Psoas muscle (tissue), 8 donors: ENCODE data around the gene HCK. TPM values are rescaled to one million over a fixed set of nuclear protein-coding genes. Genes with fewer than 3 reads are reported as not detected.

Source experiments
- ATAC-seq, 4 donors: fragments of 200-7000 bp; cut with Tn5 transposase; one replicate each; pipeline ENCODE4 v1.9.1; 2020; ENCODE audit warnings: moderate library complexity in 3 of 4, mild to moderate bottlenecking in 2 of 4
- DNase-seq, 2 donors: peaks; one replicate each; pipeline ENCODE4 v3.0.0-alpha.2; 2020
- H3K27ac ChIP-seq: fragments of 200-600 bp; one replicate; pipeline ENCODE4 v1.8.0; 2022
- H3K27me3 ChIP-seq, 3 donors: fragments of 200-600 bp in 1 of 3; one replicate each; pipeline versions ENCODE4 v1.6.1 to v1.8.0; 2013 to 2022; ENCODE audit warnings: low read length in 2 of 3, mild to moderate bottlenecking in 2 of 3, moderate library complexity in 1 of 3; ENCODE audit not compliant: insufficient read depth in 3 of 3
- H3K36me3 ChIP-seq, 2 donors: fragments of 200-600 bp in 1 of 2; one replicate each; pipeline versions ENCODE4 v1.6.1 to v1.8.0; 2013 to 2022; ENCODE audit warnings: low read depth in 1 of 2, mild to moderate bottlenecking in 1 of 2, moderate library complexity in 1 of 2; ENCODE audit not compliant: insufficient read depth in 1 of 2
- H3K4me1 ChIP-seq: fragments of 200-600 bp; one replicate; pipeline ENCODE4 v1.8.0; 2022
- H3K4me3 ChIP-seq: fragments of 200-600 bp; one replicate; pipeline ENCODE4 v1.8.0; 2022; ENCODE audit warnings: mild to moderate bottlenecking
- H3K9me3 ChIP-seq: fragments of 200-600 bp; one replicate; pipeline ENCODE4 v1.8.0; 2022
- CTCF ChIP-seq: fragments of 200-600 bp; IDR thresholded peaks from one replicate; pipeline ENCODE4 v1.8.0; 2022; ENCODE audit warnings: antibody characterized with exemption
- WGBS, 3 donors: extraction: QIAGEN DNeasy Blood & Tissue Kit; methylation state at CpG; one replicate each; pipeline versions ENCODE4 v1.1.6 to v1.1.7; 2013; 5-methylcytosine and 5-hydroxymethylcytosine counted together
- intact Hi-C, 2 donors: fragments of 100-400 bp; cut with DNase I; formaldehyde crosslinking; loops; one replicate each; pipeline versions ENCODE4 v1.11.0 to v1.14.2; 2022
- polyA plus RNA-seq, 3 donors: library from polyadenylated mRNA; stranded (reverse); fragments of 200-250 nt; gene quantifications; one replicate each; pipeline ENCODE4 v1.2.3, GENCODE V29; 2013
- total RNA-seq, 4 donors: library from RNA; stranded (reverse); fragmentation: NEBNext Ultra II Directional in 2 of 4; extraction: Animal tissue kit (Norgen Biotek cat#: 25700) in 2 of 4; gene quantifications; one replicate each; pipeline versions ENCODE4 v1.2.1 to v1.2.4, GENCODE V29; 2021 to 2023
- donor health status: healthy with polysubstance abuse.
- donor health status: DM: no; HTN: no; CAD: no; lungs with moderate emphysema.
- donor health status: Bipolar disorder and iron deficiency.
- donor health status: healthy.
- donor health status: DM: yes; HTN: yes; CAD: no.
- donor health status: DM: no; HTN: no; CAD: no.
- donor health status: DM: no; HTN: no; CAD: no.
- donor health status: DM: yes; HTN: yes; CAD: no.

The HCK gene
- total and polyA plus RNA-seq, 7 donors: 0.79 to 5.5 (median 1.9) TPM

- H3K36me3 ChIP-seq: no peaks in the 10 kb centered on the region
- 78 to 87% (median 86%) methylated on average over 6 of the region's 6 CpGs for WGBS, 3 donors
- H3K27ac ChIP-seq: no peak overlapping the region
- H3K9me3 ChIP-seq: no peaks in the 10 kb centered on the region
- no peaks in the 10 kb centered on the region for H3K4me1 ChIP-seq
- TF ChIP-seq CTCF: no peak
- H3K4me3 ChIP-seq: no peak overlapping the region
- DNase-seq (no peak), ATAC-seq (no peak)
- intact Hi-C loops: no loop called here
- peaks cover 0 to 2% (median 0%) of the 10 kb centered on the region in 3 donors for H3K27me3 ChIP-seq
Observed at GRCh38 chr20:32083469-32083868, 31.4 kb downstream of the HCK start.

- TF ChIP-seq CTCF: no peak
- ATAC-seq (no peak), DNase-seq (no peak)
- H3K27ac ChIP-seq: no peak overlapping the region
- no peak overlapping the region for H3K4me3 ChIP-seq
- WGBS, 3 donors: 81 to 85% (median 85%) methylated on average over 3 of the region's 3 CpGs
- intact Hi-C loops: no loop called here
- H3K9me3 ChIP-seq: no peaks in the 10 kb centered on the region
- peaks cover 0 to 2% (median 0%) of the 10 kb centered on the region in 3 donors for H3K27me3 ChIP-seq
- H3K36me3 ChIP-seq: no peaks in the 10 kb centered on the region
- H3K4me1 ChIP-seq: no peaks in the 10 kb centered on the region
Observed at GRCh38 chr20:32087070-32087469, 35.0 kb downstream of the HCK start.

GRCh38 chr20:32088759-32089158 lies 36.7 kb downstream of the HCK start:
- intact Hi-C loops: no loop called here
- no peaks in the 10 kb centered on the region for H3K36me3 ChIP-seq
- no peak overlapping the region for H3K4me3 ChIP-seq
- no peak for DNase-seq
- no peaks in the 10 kb centered on the region for H3K9me3 ChIP-seq
- no peaks in the 10 kb centered on the region for H3K4me1 ChIP-seq
- no peak overlapping the region for H3K27ac ChIP-seq
- no peaks in the 10 kb centered on the region for H3K27me3 ChIP-seq
- no peak for TF ChIP-seq CTCF
- 80 to 88% (median 85%) methylated on average over 3 of the region's 3 CpGs for WGBS, 3 donors
- ATAC-seq: no peak

- 60 to 66% (median 61%) methylated on average over 5 of the region's 5 CpGs for WGBS, 3 donors
- H3K27me3 ChIP-seq: no peaks in the 10 kb centered on the region
- H3K4me1 ChIP-seq: no peaks in the 10 kb centered on the region
- H3K4me3 ChIP-seq: no peak overlapping the region
- intact Hi-C loops: loop anchor here in 1 of 2 donors (5.0 kb wide), 3 partner anchors 57 to 267 kb away; no protein-coding TSS in a partner anchor
- no peak for DNase-seq
- no peak for TF ChIP-seq CTCF
- no peak for ATAC-seq
- H3K9me3 ChIP-seq: no peaks in the 10 kb centered on the region
- H3K27ac ChIP-seq: no peak overlapping the region
- H3K36me3 ChIP-seq: no peaks in the 10 kb centered on the region
Observed at GRCh38 chr20:32089637-32090362, 37.8 kb downstream of the HCK start.
